GM12878 (cell line): Measurements from ENCODE around the gene KANSL3. TPM values are rescaled to one million over a fixed set of nuclear protein-coding genes. Genes with fewer than 3 reads are reported as not detected.

ENCODE experiments used
- ATAC-seq: fragments of 200-7000 bp; cut with Tn5 transposase; 3 replicates; pipeline ENCODE4 v1.9.1; 2020; ENCODE audit warnings: mild to moderate bottlenecking, moderate library complexity
- BruUV-seq: library from RNA; stranded (reverse); fragments of 400-500 nt; replicated peaks from 2 replicates; lab custom pipeline; 2021; lab: Mats Ljungman, UMichigan
- CTCF ChIA-PET: fragments of 300-600 bp; sonication (Branson Sonifier 250); formaldehyde crosslinking; extraction: SDS; loops from one replicate; lab custom pipeline; 2021; ENCODE audit warnings: inconsistent platforms; lab: Yijun Ruan, JAX
- POLR2A ChIA-PET: fragments of 350-600 bp; formaldehyde crosslinking; extraction: SDS; loops from one replicate; lab custom pipeline; 2021; ENCODE audit warnings: inconsistent platforms; lab: Charles Lee
- RAD21 ChIA-PET: fragments of 300-600 bp; sonication (Branson Sonifier 250); formaldehyde crosslinking; loops from one replicate; lab custom pipeline; 2023; ENCODE audit warnings: antibody characterized with exemption; ENCODE audit not compliant: unreplicated experiment; lab: Charles Lee
- SMC1A ChIA-PET: fragments of 300-600 bp; sonication (Branson Sonifier 250); formaldehyde crosslinking; loops from one replicate; lab custom pipeline; 2023; ENCODE audit not compliant: unreplicated experiment, uncharacterized antibody; lab: Charles Lee
- DNase-seq: peaks from one replicate; pipeline ENCODE4 v3.0.0-alpha.2; 2011; ENCODE audit warnings: low read depth, low spot score
- FAIRE-seq: peaks from 3 replicates; lab custom pipeline; 2011; peaks lifted over from hg19 to GRCh38; lab: Jason Lieb, UNC
- H2AFZ ChIP-seq: 2 replicates; pipeline ENCODE4 v1.6.0; 2011; ENCODE audit warnings: low read depth, low read length, control low read depth; ENCODE audit not compliant: control insufficient read depth
- H3K27ac ChIP-seq: 2 replicates; pipeline ENCODE4 v1.5.1; 2011; ENCODE audit warnings: control low read depth; ENCODE audit not compliant: control insufficient read depth, insufficient read depth
- H3K27me3 ChIP-seq, 2 experiments: replicated peaks in 1 of 2; 2 replicates each; pipeline versions ENCODE4 v1.6.0 to v1.6.1; 2011; ENCODE audit warnings: low read length in 1 of 2; ENCODE audit not compliant: control insufficient read depth in 2 of 2, insufficient read depth in 2 of 2
- H3K36me3 ChIP-seq, 2 experiments: 2 replicates each; pipeline ENCODE4 v1.5.1; 2011; ENCODE audit warnings: low read length in 1 of 2; ENCODE audit not compliant: control insufficient read depth in 2 of 2, insufficient read depth in 2 of 2
- H3K4me1 ChIP-seq: 2 replicates; pipeline ENCODE4 v1.6.1; 2011; ENCODE audit warnings: mild to moderate bottlenecking, low read length, moderate library complexity, mixed read lengths; ENCODE audit not compliant: control insufficient read depth, insufficient read depth
- H3K4me2 ChIP-seq: 2 replicates; pipeline ENCODE4 v1.6.0; 2011; ENCODE audit warnings: control low read depth; ENCODE audit not compliant: control insufficient read depth, insufficient read depth
- H3K4me3 ChIP-seq: fragments of 200-600 bp; sonication (generic); 2 replicates; pipeline ENCODE4 v1.5.1; 2016
- H3K79me2 ChIP-seq: 2 replicates; pipeline ENCODE4 v1.6.0; 2011; ENCODE audit warnings: low read length; ENCODE audit not compliant: control insufficient read depth, insufficient read depth
- H3K9ac ChIP-seq: 2 replicates; pipeline ENCODE4 v1.8.0; 2011; ENCODE audit warnings: low read length, control low read depth, mixed read lengths; ENCODE audit not compliant: control insufficient read depth, insufficient read depth
- H3K9me3 ChIP-seq: replicated peaks from 3 replicates; pipeline ENCODE4 v1.5.1; 2011; ENCODE audit warnings: mild to moderate bottlenecking, low read length; ENCODE audit not compliant: control insufficient read depth, insufficient read depth
- H4K20me1 ChIP-seq: 2 replicates; pipeline ENCODE4 v1.6.0; 2011; ENCODE audit not compliant: control insufficient read depth, insufficient read depth
- ASH2L ChIP-seq: fragments of 300-600, 200-600 bp; sonication (generic); IDR thresholded peaks from 2 replicates; pipeline ENCODE4 v1.6.1; 2017; ENCODE audit warnings: low read depth, mild to moderate bottlenecking, borderline replicate concordance
- PBX3 ChIP-seq: IDR thresholded peaks from 2 replicates; pipeline ENCODE4 v1.6.1; 2011; ENCODE audit warnings: mild to moderate bottlenecking, low read depth, low read length, moderate library complexity; ENCODE audit not compliant: insufficient replicate concordance
- ZNF217 ChIP-seq: fragments of 450-650 bp; IDR thresholded peaks from 2 replicates; pipeline ENCODE4 v1.6.1; 2017; ENCODE audit warnings: antibody characterized with exemption, mild to moderate bottlenecking
- ZNF24 ChIP-seq: fragments of 450-650 bp; IDR thresholded peaks from 2 replicates; pipeline ENCODE4 v1.6.1; 2017; ENCODE audit warnings: antibody characterized with exemption, mild to moderate bottlenecking
- ZNF687 ChIP-seq: fragments of 450-650 bp; IDR thresholded peaks from 2 replicates; pipeline ENCODE4 v1.6.1; 2017; ENCODE audit warnings: mild to moderate bottlenecking, moderate library complexity
- WGBS: methylation state at CpG from one replicate; pipeline ENCODE4 v1.1.6; 2016; ENCODE audit warnings: low lambda C conversion rate; ENCODE audit not compliant: insufficient replicate concordance, insufficient coverage; ENCODE audit errors: missing lambda C conversion rate; 5-methylcytosine and 5-hydroxymethylcytosine counted together
- in situ Hi-C: fragments of 300-500 bp; cut with MboI; formaldehyde crosslinking; loops from 9 replicates; pipeline ENCODE4 v1.14.3; 2018; ENCODE audit warnings: mixed read lengths
- intact Hi-C: fragments of 100-400 bp; cut with micrococcal nuclease; formaldehyde crosslinking; loops from one replicate; pipeline ENCODE4 v1.14.2; 2022; ENCODE audit not compliant: unreplicated experiment
- polyA plus RNA-seq, 11 experiments: library from polyadenylated mRNA; depleted of rRNA in 4 of 11; unstranded in 6 of 11; stranded (reverse) in 5 of 11; fragments of >200 nt; fragmentation: Nextera tagmentation in 4 of 11; fragmentation: Illumina TruSeq in 1 of 11; extraction: Ambion mirVana in 4 of 11; extraction: Trizol in 1 of 11; gene quantifications; 1 replicate in 1 of 11; 2 replicates in 10 of 11; pipeline versions ENCODE4 v1.2.1 to v1.2.3, GENCODE V29; 2011 to 2016; ENCODE audit warnings: inconsistent platforms in 2 of 11, missing spikeins in 2 of 11, low read depth in 1 of 11
- total RNA-seq, 4 experiments: library from RNA; depleted of rRNA in 3 of 4; stranded (reverse); fragments of >200 nt in 3 of 4; fragmentation: Illumina TruSeq in 1 of 4; extraction: Trizol in 1 of 4; gene quantifications; 2 replicates each; pipeline versions ENCODE4 v1.2.1 to v1.2.3, GENCODE V29; 2013 to 2021

Gene KANSL3
- total and polyA plus RNA-seq, 10 of the 15 experiments (the other 5 are each of a cell fraction or from before 2014, with no cell fraction given), result 5.6 to 25.9 (median 16.7) TPM

GRCh38 chr2:96599941-96600340 lies 38.2 kb downstream of the KANSL3 start:
- RAD21 ChIA-PET, result no interaction called here
- no peak overlapping the region for H3K4me3 ChIP-seq
- no peak overlapping the region for H2AFZ ChIP-seq
- in situ Hi-C loops (no loop called here), intact Hi-C loops (no loop called here)
- no peak overlapping the region for H3K27ac ChIP-seq
- no peaks in the 10 kb centered on the region for H3K27me3 ChIP-seq
- POLR2A ChIA-PET, result no interaction called here
- 100% methylated on average over 2 of the region's 2 CpGs for WGBS
- no peak for TF ChIP-seq ZNF24
- no peak for TF ChIP-seq ZNF217
- no peak for TF ChIP-seq ZNF687
- TF ChIP-seq PBX3, result no peak
- no peak for TF ChIP-seq ASH2L
- ATAC-seq (no peak), DNase-seq (no peak), FAIRE-seq (no peak)
- no peaks in the 10 kb centered on the region for H4K20me1 ChIP-seq
- SMC1A ChIA-PET, result interaction anchor here (1.0 to 1.6 kb wide), 2 partner anchors 10 to 164 kb away, joined by 3 to 7 read pairs; no protein-coding TSS in a partner anchor
- peaks cover 26 to 39% of the 10 kb centered on the region in 2 experiments for H3K36me3 ChIP-seq
- no peaks in the 10 kb centered on the region for H3K79me2 ChIP-seq
- H3K4me2 ChIP-seq, result no peak overlapping the region
- H3K9ac ChIP-seq, result no peak overlapping the region
- no TSS peak for BruUV-seq
- H3K4me1 ChIP-seq, result no peaks in the 10 kb centered on the region
- H3K9me3 ChIP-seq, result no peaks in the 10 kb centered on the region
- CTCF ChIA-PET, result interaction anchor here (0.5 to 1.4 kb wide), 2 partner anchors 13 to 17 kb away, joined by 3 read pairs; no protein-coding TSS in a partner anchor
